CD1c-positive myeloid dendritic cell (primary cell): ENCODE results near the gene GNAI3.
A peak's percentile ranks its signal among the peaks of the same experiment; 100 is the strongest.
"Not testable (repeated sequence)": the region's sequence is repeated elsewhere in the genome, so short reads cannot be mapped to it uniquely, and the experiment has no call there.

Experiments
- DNase-seq: peaks from one replicate; pipeline ENCODE4 v3.0.0-alpha.2; 2016; ENCODE audit errors: extremely low spot score

The GNAI3 gene

GRCh38 chr1:109659997-109660690 is 111.7 kb downstream of the GNAI3 start:
- no peak for DNase-seq

GRCh38 chr1:109660691-109661026 is 112.2 kb downstream of the GNAI3 start:
- DNase-seq: not testable (repeated sequence)

DNA sequence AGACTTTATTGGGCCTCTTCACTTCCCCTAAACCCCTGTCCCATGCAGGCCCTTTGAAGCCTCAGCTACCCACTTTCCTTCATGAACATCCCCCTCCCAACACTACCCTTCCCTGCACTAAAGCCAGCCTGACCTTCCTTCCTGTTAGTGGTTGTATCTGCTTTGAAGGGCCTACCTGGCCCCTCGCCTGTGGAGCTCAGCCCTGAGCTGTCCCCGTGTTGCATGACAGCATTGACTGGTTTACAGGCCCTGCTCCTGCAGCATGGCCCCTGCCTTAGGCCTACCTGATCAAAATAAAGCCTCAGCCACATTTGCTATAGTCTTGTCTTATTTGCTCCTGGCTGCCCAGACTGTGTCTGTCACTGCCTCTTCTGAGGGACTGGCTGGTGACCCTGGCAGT is 113.0 kb downstream of the GNAI3 start:
- no peak for DNase-seq

DNA sequence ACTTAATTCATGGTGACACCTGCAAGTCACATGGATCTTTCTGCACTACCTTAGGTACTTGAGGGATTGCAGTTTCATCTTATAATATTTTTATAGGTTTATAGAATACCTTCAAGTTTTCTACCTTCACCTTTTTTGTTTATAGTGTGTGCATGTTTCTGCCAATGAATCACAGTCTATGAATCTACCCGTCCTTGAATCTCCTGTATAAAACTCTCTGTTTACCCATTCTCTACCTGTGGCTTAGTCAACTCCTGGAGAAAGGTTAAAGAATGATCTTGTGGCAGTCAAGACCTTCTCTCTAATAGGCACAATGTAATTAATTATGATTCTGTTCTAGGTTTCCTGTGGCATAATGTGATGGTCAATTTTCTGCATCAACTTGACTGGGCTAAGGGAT is 116.3 kb downstream of the GNAI3 start:
- no peak for DNase-seq

DNA sequence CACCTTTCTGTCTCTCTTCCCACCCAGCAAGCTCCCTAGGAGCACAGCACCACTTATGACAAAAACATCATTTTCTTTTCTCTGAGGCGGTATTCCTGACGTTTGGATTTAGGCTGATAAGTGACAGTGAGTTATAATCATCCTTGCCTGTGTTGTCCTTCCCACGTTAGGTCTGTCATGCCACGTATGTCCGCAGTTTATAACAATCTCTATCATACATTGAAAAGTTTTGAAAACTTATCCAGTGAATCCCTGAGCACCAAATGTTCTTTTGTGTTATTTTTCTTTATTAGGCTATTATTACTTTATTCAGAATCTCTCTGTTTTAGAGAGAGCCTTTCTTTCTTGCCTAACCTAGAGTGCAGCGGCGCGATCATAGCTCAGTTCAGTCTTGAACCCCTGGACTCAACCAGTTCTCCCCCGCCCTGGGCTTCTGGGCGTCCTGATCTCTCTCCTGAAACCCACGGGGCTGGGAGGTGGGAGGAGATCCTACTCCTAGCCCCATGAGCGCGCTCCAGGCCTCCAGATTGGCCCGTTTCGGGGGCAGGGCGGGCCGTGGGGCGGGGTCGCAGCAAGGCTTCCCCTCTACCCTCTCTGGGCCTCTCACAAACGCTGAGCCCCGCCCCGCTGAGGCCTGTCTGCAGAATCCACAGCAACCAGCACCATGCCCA is 119.2 kb downstream of the GNAI3 start, which contains the start of gene GSTM2:
Gene GSTM2, plus strand, starts transcription at position 606 of the 671 bp plus-strand sequence. Its CDS starts 59 bp downstream, at position 665.
- peak; percentile 74 for DNase-seq
